HG03575 (cell line): Measurements from ENCODE around the gene NSD2.

ENCODE experiments used
- ATAC-seq: cut with Tn5 transposase; IDR thresholded peaks from one replicate; pipeline ENCODE4 v1.9.1; 2021; ENCODE audit not compliant: unreplicated experiment, insufficient number of reproducible peaks, low FRiP score; ENCODE audit errors: extremely low read depth

NSD2 gene

DNA sequence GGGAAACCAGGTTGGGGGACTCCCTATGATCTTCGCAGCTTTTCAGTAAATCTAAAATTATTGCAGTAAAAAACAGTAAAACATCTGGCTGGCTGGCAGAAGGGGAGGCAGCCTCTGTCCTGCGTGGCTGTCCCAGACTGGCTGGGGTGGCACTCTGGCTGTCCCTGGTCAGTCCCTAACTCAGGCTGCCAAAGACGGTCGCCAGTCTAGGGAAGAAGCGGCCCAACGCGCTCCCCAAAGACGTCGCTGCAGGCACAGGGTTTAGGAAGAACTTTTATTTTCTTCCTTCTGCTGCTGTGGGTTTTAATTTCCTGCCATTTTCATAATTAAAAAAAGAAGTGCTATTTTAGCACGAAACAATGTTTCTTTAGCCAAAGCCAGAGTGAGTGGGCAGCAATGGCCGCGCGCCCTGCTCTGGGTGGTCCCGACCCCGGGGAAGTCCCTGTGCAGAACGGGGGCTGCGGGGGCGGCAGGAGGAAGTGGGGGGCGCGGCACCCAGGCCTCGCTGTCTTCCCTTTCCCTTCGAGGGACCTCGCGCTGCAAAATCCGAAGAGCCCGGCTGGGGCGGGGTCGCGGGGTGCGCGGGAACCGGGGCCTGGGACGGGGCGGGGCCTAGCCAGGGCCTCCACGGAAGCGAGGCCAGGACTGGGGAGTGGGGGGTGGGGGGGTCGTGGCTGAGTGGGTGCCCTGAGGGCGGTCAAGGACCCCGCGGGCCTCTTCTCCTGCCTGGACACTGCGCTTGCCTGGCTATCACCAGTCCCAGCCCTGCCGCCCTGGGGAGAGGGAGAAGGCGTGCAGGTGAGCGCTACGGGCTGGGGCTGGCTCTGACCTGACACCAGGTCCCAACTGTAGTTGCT lies 8.9 kb upstream of the NSD2 start:
- no peak for ATAC-seq

DNA sequence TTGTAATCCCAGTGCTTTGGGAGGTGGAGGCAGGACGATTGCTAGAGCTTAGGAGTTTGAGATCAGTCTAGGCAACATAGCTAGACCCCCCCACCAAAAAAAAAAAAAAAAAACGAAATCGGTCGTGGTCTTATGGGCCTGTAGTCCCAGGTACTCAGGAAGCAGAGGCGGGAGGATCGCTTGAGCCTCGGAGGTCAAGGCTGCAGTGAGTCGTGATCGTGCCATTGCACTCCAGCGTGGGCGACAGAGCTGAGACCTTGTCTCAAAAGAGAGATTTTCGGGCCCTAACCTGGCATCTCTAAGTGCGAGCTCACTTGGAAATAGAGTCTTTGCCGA lies 8.3 kb upstream of the NSD2 start:
- ATAC-seq = no peak

DNA sequence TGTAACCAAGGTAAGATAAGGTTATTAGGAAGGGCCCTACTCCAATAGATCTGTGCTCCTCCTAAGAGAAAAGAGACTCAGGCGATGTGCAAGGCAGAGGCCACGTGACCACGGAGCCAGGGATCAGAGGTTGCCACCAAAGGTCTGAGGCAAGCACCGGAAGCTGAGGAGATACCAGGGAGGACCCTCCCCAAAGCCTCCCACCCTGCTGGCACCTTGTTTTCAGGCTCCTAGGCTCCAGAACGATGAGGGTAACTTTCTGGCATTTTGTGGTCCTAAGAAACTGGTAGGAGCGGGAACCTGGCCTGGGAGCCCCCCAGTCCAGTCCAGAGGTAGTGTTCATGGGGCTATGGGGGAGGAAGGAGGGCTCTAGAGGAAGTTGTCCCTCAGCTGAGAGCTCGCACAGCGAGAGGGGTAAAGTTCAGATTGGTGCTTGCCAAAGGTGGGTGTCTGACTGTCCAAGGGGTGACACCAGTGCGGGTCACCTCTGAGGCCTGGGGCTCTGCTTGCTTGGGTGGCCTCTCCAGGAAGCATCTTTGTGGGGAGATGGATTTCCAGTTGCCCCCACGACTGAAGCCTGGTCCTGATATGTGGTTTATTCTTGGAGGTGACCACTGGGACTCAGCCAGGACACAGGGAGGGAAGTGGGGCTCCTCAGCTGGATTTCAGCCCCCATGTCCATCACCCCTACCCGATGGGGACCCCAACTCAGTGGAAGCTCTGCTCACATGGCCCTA lies 7.7 kb upstream of the NSD2 start:
- ATAC-seq = no peak

GRCh38 chr4:1864076-1865008 lies 6.9 kb upstream of the NSD2 start:
- no peak for ATAC-seq

DNA sequence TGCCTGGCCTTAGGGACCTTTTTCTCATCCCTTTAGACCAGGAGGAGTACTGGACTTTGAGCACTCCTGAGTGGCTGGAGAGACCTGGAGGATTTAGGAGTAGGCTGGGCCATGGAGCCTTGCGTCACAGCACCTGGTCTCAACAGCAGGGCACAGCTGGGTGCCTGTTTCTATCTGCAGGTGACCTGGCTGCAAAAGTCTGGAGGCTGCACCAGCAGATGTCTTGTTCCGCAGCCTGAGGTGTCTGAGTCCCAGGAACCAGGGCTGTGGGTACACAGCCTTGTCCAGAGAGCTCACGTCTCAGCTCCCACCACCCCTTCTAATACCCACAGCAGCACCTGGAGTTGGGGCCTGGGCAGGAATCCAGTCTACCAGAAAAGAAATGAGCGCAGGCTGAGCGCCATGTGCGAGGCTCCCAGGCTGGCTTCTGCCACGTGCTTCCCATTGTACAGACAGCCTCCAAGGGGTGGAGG lies 5.0 kb upstream of the NSD2 start:
- no peak for ATAC-seq

- no peak for ATAC-seq
These were observed 2.9 kb upstream of the NSD2 start for GRCh38 chr4:1868293-1868692.

- ATAC-seq = no peak
These were observed 2.3 kb upstream of the NSD2 start for GRCh38 chr4:1868912-1869311.

DNA sequence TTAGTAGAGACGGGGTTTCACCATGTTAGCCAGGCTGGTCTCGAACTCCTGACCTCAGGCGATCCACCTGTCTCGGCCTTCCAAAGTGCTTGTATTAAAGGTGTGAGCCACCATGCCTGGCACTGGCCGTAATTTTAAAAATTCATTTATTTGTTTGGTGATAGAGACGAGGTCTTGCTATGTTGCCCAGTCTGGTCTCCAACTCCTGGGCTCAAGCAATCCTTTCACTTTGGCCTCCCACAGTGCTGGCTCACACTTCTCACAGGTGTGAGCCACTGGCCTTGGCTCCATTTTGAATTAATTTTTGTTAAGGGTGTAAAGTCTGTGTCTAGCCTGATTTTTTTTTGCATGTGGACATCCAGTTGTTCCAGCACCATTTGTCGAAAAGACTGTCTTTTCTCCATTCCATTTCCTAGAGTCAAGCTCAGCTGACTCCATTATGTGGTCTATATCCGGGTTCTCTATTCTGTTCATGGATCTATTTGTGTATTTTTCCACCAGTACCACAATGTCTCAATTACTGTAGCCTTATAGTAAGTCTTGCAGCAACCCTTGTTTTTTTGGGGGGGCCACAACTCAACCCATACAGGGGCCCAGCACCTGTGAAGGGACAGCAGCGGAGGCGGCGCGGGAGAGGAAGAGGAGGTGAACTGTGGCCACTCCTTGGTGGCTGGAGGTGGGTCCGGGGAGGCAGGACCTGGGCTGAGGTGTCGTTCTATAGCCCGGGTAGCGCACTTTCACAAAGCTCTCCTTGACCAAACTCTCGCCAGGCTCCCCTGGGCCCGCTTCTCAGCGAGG lies 1.5 kb upstream of the NSD2 start:
- no peak for ATAC-seq

DNA sequence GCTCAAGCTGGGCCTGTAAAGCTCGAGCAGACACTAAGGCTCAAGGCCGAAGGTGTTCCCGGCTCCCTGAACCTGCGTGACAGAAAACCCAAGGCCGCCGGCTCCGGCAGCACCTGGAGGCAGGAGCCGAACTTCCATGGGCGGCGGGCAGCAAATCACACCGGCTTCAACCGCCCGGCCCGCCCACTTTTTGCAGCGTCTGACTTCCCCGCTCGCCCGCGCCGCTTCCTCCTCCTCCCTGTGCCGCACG lies 940 bp upstream of the NSD2 start:
- no peak for ATAC-seq

- no peak for ATAC-seq
These were observed 353 bp downstream of the NSD2 start for GRCh38 chr4:1871471-1872021.

DNA sequence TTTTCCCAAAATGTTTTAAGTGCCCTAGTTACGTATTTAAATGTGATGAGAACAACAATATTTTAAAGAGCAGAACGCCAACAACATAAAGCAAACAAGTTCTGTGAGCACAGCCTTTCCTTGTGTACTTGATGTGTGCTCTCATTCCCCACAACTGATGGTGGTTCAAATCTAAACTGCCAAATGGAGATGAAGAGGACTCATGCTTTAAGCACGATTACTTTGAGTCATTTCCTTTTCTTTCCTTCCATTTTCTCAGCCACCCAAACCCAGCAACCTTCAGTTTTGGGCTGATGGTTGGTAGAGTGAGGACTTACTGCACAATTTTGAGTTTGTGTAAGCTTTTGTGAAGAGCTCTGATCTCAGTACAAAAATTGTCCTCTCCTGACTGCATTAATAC lies 1.7 kb downstream of the NSD2 start:
- ATAC-seq = no peak

- no peak for ATAC-seq
These were observed 2.1 kb downstream of the NSD2 start for GRCh38 chr4:1873291-1873690.

DNA sequence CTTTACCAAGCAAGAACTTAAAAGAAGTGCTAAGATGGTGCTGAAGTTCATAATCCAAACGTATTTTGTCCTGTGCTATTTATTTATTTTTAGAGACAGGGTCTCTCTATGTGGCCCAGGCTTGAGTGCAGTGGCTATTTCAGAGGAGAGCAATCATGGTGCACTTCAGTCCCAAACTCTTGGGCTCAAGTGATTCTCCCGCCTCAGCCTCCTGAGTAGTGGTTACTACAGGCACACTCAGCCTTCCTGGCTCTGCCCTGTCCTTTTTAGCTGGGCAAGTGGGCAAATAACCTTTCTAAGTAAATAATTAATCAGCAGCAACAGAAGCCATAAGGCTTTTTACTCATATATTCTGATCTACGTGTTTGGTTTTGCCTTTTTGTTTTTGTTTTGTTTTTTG lies 2.6 kb downstream of the NSD2 start:
- ATAC-seq = no peak

GRCh38 chr4:1874201-1874600 lies 3.0 kb downstream of the NSD2 start:
- no peak for ATAC-seq

- no peak for ATAC-seq
These were observed 8.3 kb downstream of the NSD2 start for GRCh38 chr4:1879485-1879884.

GRCh38 chr4:1880332-1880731 lies 9.1 kb downstream of the NSD2 start:
- no peak for ATAC-seq

GRCh38 chr4:1882850-1883271 lies 11.7 kb downstream of the NSD2 start:
- no peak for ATAC-seq

- no peak for ATAC-seq
These were observed 12.4 kb downstream of the NSD2 start for GRCh38 chr4:1883583-1883982.

DNA sequence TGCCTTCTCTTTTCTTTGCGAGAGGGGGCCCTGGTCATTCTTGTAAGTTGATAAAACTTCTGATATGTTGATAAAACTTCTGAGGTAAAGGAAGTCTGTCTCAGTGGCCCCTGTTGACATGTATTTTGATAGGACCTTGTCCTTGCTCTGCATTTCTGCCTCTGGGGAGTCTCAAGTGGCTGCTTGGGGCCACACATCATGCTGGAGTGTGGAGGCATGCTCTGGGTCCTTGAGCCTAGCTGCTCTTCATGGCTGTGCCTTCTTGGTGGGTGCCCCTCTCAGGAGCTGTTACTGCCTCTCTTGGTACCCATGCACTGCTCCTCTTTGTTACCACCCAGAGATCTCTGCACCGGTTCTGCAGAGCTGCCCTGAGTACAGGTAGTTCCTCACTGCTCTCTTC lies 14.2 kb downstream of the NSD2 start:
- ATAC-seq = no peak
